Lung (tissue), 12 donors: ENCODE results near the gene RNASEH1. TPM values are rescaled to one million over a fixed set of nuclear protein-coding genes. Genes with fewer than 3 reads are reported as not detected.

Source experiments
- ATAC-seq: fragments of 200-7000 bp; cut with Tn5 transposase; one replicate; pipeline ENCODE4 v1.9.1; 2020; ENCODE audit warnings: moderate number of reproducible peaks; ENCODE audit not compliant: insufficient read depth, low FRiP score
- DNase-seq, 3 donors: peaks; one replicate each; pipeline ENCODE4 v3.0.0-alpha.2; 2013 to 2017
- H3K27ac ChIP-seq, 2 donors: one replicate each; pipeline ENCODE4 v1.5.1; 2013; ENCODE audit warnings: mild to moderate bottlenecking in 2 of 2, moderate library complexity in 2 of 2, control low read depth in 1 of 2, inconsistent platforms in 1 of 2, low read depth in 1 of 2, low read length in 1 of 2
- H3K27me3 ChIP-seq, 3 donors: one replicate each; pipeline ENCODE4 v1.5.1; 2013; ENCODE audit warnings: low read length in 2 of 3; ENCODE audit not compliant: control insufficient read depth in 3 of 3, insufficient read depth in 3 of 3
- H3K36me3 ChIP-seq, 4 donors: one replicate each; pipeline ENCODE4 v1.5.1; 2013; ENCODE audit warnings: low read length in 4 of 4, mild to moderate bottlenecking in 1 of 4, moderate library complexity in 1 of 4; ENCODE audit not compliant: control insufficient read depth in 4 of 4, insufficient read depth in 4 of 4
- H3K4me1 ChIP-seq, 5 donors: one replicate each; pipeline ENCODE4 v1.5.1; 2013; ENCODE audit warnings: low read length in 5 of 5, mild to moderate bottlenecking in 2 of 5, moderate library complexity in 1 of 5; ENCODE audit not compliant: control insufficient read depth in 5 of 5, insufficient read depth in 5 of 5
- H3K4me3 ChIP-seq: one replicate; pipeline ENCODE4 v1.5.1; 2013; ENCODE audit warnings: mild to moderate bottlenecking, control low read depth, moderate library complexity
- H3K9ac ChIP-seq, 2 donors: one replicate each; pipeline ENCODE4 v1.5.1; 2013; ENCODE audit warnings: low read length in 2 of 2, control low read depth in 1 of 2; ENCODE audit not compliant: insufficient read depth in 1 of 2
- H3K9me3 ChIP-seq, 4 donors: one replicate each; pipeline ENCODE4 v1.5.1; 2013; ENCODE audit warnings: low read length in 3 of 4, mild to moderate bottlenecking in 1 of 4, moderate library complexity in 1 of 4; ENCODE audit not compliant: control insufficient read depth in 4 of 4, insufficient read depth in 3 of 4
- CTCF ChIP-seq: IDR thresholded peaks from 2 replicates; pipeline ENCODE4 v1.5.1; 2012; ENCODE audit warnings: mild to moderate bottlenecking; ENCODE audit errors: control extremely low read depth, extremely low read depth
- WGBS, 2 donors: extraction: QIAGEN DNeasy Blood & Tissue Kit; methylation state at CpG; one replicate each; pipeline ENCODE4 v1.1.7; 2013; 5-methylcytosine and 5-hydroxymethylcytosine counted together
- polyA plus RNA-seq, 2 donors: library from polyadenylated mRNA; stranded (reverse); fragments of 200-250 nt; gene quantifications; one replicate each; pipeline ENCODE4 v1.2.1, GENCODE V29; 2013
- total RNA-seq, 2 donors: library from RNA; depleted of rRNA in 1 of 2; stranded (reverse); fragments of >200 nt in 1 of 2; gene quantifications; one replicate each; pipeline ENCODE4 v1.2.1, GENCODE V29; 2014 to 2021
- donor health status: control.
- donor health status: control.
- donor health status: Bipolar disorder and iron deficiency.
- donor health status: healthy.
- donor health status: DM: yes; HTN: yes; CAD: no.

RNASEH1 gene
- total and polyA plus RNA-seq, 4 donors = 9.6 to 24.5 (median 15.2) TPM

- H3K27me3 ChIP-seq = no peaks in the 10 kb centered on the region
- no peak for TF ChIP-seq CTCF
- peaks cover 0 to 7% (median 1%) of the 10 kb centered on the region in 5 donors for H3K4me1 ChIP-seq
- H3K4me3 ChIP-seq = no peak overlapping the region
- H3K36me3 ChIP-seq = peaks cover 16 to 26% (median 19%) of the 10 kb centered on the region in 4 donors
- no peak overlapping the region for H3K9ac ChIP-seq
- no peak overlapping the region for H3K27ac ChIP-seq
- WGBS, 2 donors = 96 to 99% methylated on average over 3 of the region's 3 CpGs
- DNase-seq = no peak
- H3K9me3 ChIP-seq = no peaks in the 10 kb centered on the region
- no peak for ATAC-seq
These were observed 44.9 kb downstream of the RNASEH1 start for GRCh38 chr2:3513026-3513810.

GRCh38 chr2:3512086-3512485 is 46.0 kb downstream of the RNASEH1 start:
- peaks cover 0 to 1% (median 0%) of the 10 kb centered on the region in 5 donors for H3K4me1 ChIP-seq
- TF ChIP-seq CTCF = no peak
- no peaks in the 10 kb centered on the region for H3K27me3 ChIP-seq
- no peak for ATAC-seq
- H3K9me3 ChIP-seq = no peaks in the 10 kb centered on the region
- 74 to 87% methylated on average over 2 of the region's 2 CpGs for WGBS, 2 donors
- H3K4me3 ChIP-seq = no peak overlapping the region
- peaks cover 16 to 26% (median 19%) of the 10 kb centered on the region in 4 donors for H3K36me3 ChIP-seq
- no peak overlapping the region for H3K9ac ChIP-seq
- DNase-seq = no peak
- H3K27ac ChIP-seq = no peak overlapping the region

- Histone ChIP-seq H3K9ac (no peak overlapping the region), H3K4me1 (no peaks in the 10 kb centered on the region), H3K9me3 (peaks cover 0 to 2% (median under 1%) of the 10 kb centered on the region in 4 donors), H3K4me3 (no peak overlapping the region), H3K27ac (peak overlapping the region in 1 of 2 donors; percentile 58), H3K36me3 (peaks cover 0 to 29% (median 11%) of the 10 kb centered on the region in 4 donors), H3K27me3 (peaks cover 0 to 2% (median 0%) of the 10 kb centered on the region in 3 donors)
- DNase-seq (no peak), ATAC-seq (no peak)
- 63 to 71% methylated on average over 4 of the region's 4 CpGs for WGBS, 2 donors
- TF ChIP-seq CTCF = no peak
These were observed 52.4 kb downstream of the RNASEH1 start for GRCh38 chr2:3505771-3506170.
